HCT116 (cell line): ENCODE measurements around the gene FNDC3B. TPM values are rescaled to one million over a fixed set of nuclear protein-coding genes. Genes with fewer than 3 reads are reported as not detected.

Source experiments
- ATAC-seq: fragments of 200-7000 bp; cut with Tn5 transposase; 2 replicates; pipeline ENCODE4 v1.9.1; 2020; ENCODE audit warnings: mild to moderate bottlenecking, moderate library complexity
- BruUV-seq: library from RNA; stranded (reverse); fragments of 400-500 nt; replicated peaks from 2 replicates; lab custom pipeline; 2021; lab: Mats Ljungman, UMichigan
- CTCF ChIA-PET: fragments of 300-600 bp; sonication (Branson Sonifier 250); formaldehyde crosslinking; loops from one replicate; lab custom pipeline; 2021; ENCODE audit warnings: antibody characterized with exemption; lab: Charles Lee
- POLR2A ChIA-PET: fragments of 300-600, 350-600 bp; sonication (Branson Sonifier 250); formaldehyde crosslinking; loops from one replicate; lab custom pipeline; 2021; ENCODE audit warnings: antibody characterized with exemption; lab: Charles Lee
- RAD21 ChIA-PET, 2 experiments: fragments of 300-600 bp; sonication (Branson Sonifier 250); formaldehyde crosslinking; loops; one replicate each; lab custom pipeline; 2023; ENCODE audit warnings: low total read pairs in 2 of 2; ENCODE audit not compliant: uncharacterized antibody in 2 of 2, unreplicated experiment in 2 of 2, low non-redundant PET in 1 of 2; lab: Charles Lee
- DNase-seq: peaks from one replicate; pipeline ENCODE4 v3.0.0-alpha.2; 2010; ENCODE audit warnings: low read depth, low spot score
- H2AFZ ChIP-seq: fragments of 200-600 bp; shearing (Covaris generic), sonication (generic); 2 replicates; pipeline ENCODE4 v1.6.1; 2017; ENCODE audit warnings: low read depth, mixed run types, mixed read lengths, antibody characterized with exemption, low read length; ENCODE audit not compliant: poor library complexity, severe bottlenecking
- H3K27ac ChIP-seq: 2 replicates; pipeline ENCODE4 v1.5.1; 2012; ENCODE audit warnings: low read depth, low read length
- H3K27me3 ChIP-seq: fragments of 200-600 bp; sonication (generic); 2 replicates; pipeline ENCODE4 v1.6.1; 2016; ENCODE audit warnings: mixed run types, low read length, mixed read lengths; ENCODE audit not compliant: insufficient read depth
- H3K36me3 ChIP-seq, 2 experiments: fragments of 200-500 bp in 1 of 2; fragments of 200-600 bp in 1 of 2; sonication (Bioruptor generic) in 1 of 2; sonication (generic) in 1 of 2; 2 replicates each; pipeline versions ENCODE4 v1.5.1 to v1.6.1; 2014 to 2016; ENCODE audit warnings: low read length in 2 of 2, inconsistent platforms in 1 of 2, mixed read lengths in 1 of 2, mixed run types in 1 of 2; ENCODE audit not compliant: insufficient read depth in 2 of 2, control insufficient read depth in 1 of 2
- H3K4me1 ChIP-seq, 2 experiments: fragments of 200-600 bp in 1 of 2; sonication (generic) in 1 of 2; 2 replicates each; pipeline versions ENCODE4 v1.5.1 to v1.6.1; 2012 to 2017; ENCODE audit warnings: low read length in 2 of 2, inconsistent platforms in 1 of 2, mild to moderate bottlenecking in 1 of 2, mixed read lengths in 1 of 2, mixed run types in 1 of 2, moderate library complexity in 1 of 2; ENCODE audit not compliant: insufficient read depth in 2 of 2, control insufficient read depth in 1 of 2
- H3K4me2 ChIP-seq: fragments of 200-600 bp; sonication (generic); 2 replicates; pipeline ENCODE4 v1.6.1; 2017; ENCODE audit warnings: mixed run types, low read length, mixed read lengths
- H3K4me3 ChIP-seq, 2 experiments: fragments of 200-600 bp in 1 of 2; sonication (generic) in 1 of 2; replicated peaks in 1 of 2; 2 replicates each; pipeline ENCODE4 v1.5.1; 2011 to 2016; ENCODE audit warnings: low read length in 2 of 2, control low read depth in 1 of 2, low read depth in 1 of 2, mild to moderate bottlenecking in 1 of 2, mixed read lengths in 1 of 2, mixed run types in 1 of 2
- H3K79me2 ChIP-seq: fragments of 200-600 bp; sonication (generic); 2 replicates; pipeline ENCODE4 v1.6.1; 2017; ENCODE audit warnings: mild to moderate bottlenecking, mixed run types, low read length, moderate library complexity, mixed read lengths; ENCODE audit not compliant: insufficient read depth
- H3K9ac ChIP-seq: fragments of 200-600 bp; sonication (generic); 2 replicates; pipeline ENCODE4 v1.6.1; 2016; ENCODE audit warnings: low read length, mixed read lengths
- H3K9me2 ChIP-seq: fragments of 200-600 bp; sonication (generic), shearing (Covaris generic); 2 replicates; pipeline ENCODE4 v1.6.1; 2017; ENCODE audit warnings: mixed run types, mild to moderate bottlenecking, moderate library complexity; ENCODE audit not compliant: insufficient read depth
- H3K9me3 ChIP-seq, 2 experiments: fragments of 200-500 bp in 1 of 2; fragments of 200-600 bp in 1 of 2; sonication (Bioruptor generic) in 1 of 2; sonication (generic) in 1 of 2; 2 replicates each; pipeline ENCODE4 v1.6.1; 2014 to 2017; ENCODE audit warnings: low read length in 2 of 2, mixed read lengths in 2 of 2, inconsistent platforms in 1 of 2, low read depth in 1 of 2, mild to moderate bottlenecking in 1 of 2, mixed run types in 1 of 2, moderate library complexity in 1 of 2; ENCODE audit not compliant: control insufficient read depth in 1 of 2, insufficient read depth in 1 of 2
- H4K20me1 ChIP-seq: fragments of 200-600 bp; sonication (generic), shearing (Covaris generic); 2 replicates; pipeline ENCODE4 v1.6.1; 2017; ENCODE audit warnings: mixed run types, mild to moderate bottlenecking, moderate library complexity; ENCODE audit not compliant: insufficient read depth
- CBX3 ChIP-seq: IDR thresholded peaks from 2 replicates; pipeline ENCODE4 v1.6.1; 2012; ENCODE audit warnings: low read depth
- CEBPB ChIP-seq: IDR thresholded peaks from 2 replicates; pipeline ENCODE4 v1.6.1; 2012; ENCODE audit warnings: low read depth
- ELF1 ChIP-seq: IDR thresholded peaks from 2 replicates; pipeline ENCODE4 v1.6.1; 2012; ENCODE audit warnings: low read depth, borderline replicate concordance
- EZH2phosphoT487 ChIP-seq: fragments of 200-600 bp; IDR thresholded peaks from 2 replicates; pipeline ENCODE4 v1.6.1; 2018; ENCODE audit warnings: antibody characterized with exemption, borderline replicate concordance
- FOSL1 ChIP-seq: IDR thresholded peaks from 2 replicates; pipeline ENCODE4 v1.6.1; 2012; ENCODE audit warnings: low read depth
- JUND ChIP-seq: IDR thresholded peaks from 2 replicates; pipeline ENCODE4 v1.6.1; 2012
- POLR2A ChIP-seq: IDR thresholded peaks from 2 replicates; pipeline ENCODE4 v1.7.0; 2011; ENCODE audit warnings: borderline replicate concordance; ENCODE audit not compliant: insufficient read depth, insufficient read length; ENCODE audit errors: extremely low read depth
- POLR2AphosphoS5 ChIP-seq: IDR thresholded peaks from 2 replicates; pipeline ENCODE4 v1.6.1; 2011; ENCODE audit warnings: mild to moderate bottlenecking, low read depth, low read length, moderate library complexity
- SIN3A ChIP-seq: IDR thresholded peaks from 2 replicates; pipeline ENCODE4 v1.6.1; 2012; ENCODE audit warnings: low read depth
- SP1 ChIP-seq: IDR thresholded peaks from 2 replicates; pipeline ENCODE4 v1.6.1; 2012; ENCODE audit warnings: low read depth
- SRF ChIP-seq: IDR thresholded peaks from 2 replicates; pipeline ENCODE4 v1.6.1; 2012; ENCODE audit warnings: low read depth
- YY1 ChIP-seq: IDR thresholded peaks from 2 replicates; pipeline ENCODE4 v1.6.1; 2011; ENCODE audit warnings: low read length, low read depth, moderate library complexity, mild to moderate bottlenecking; ENCODE audit not compliant: insufficient replicate concordance; ENCODE audit errors: extremely low read depth
- intact Hi-C: fragments of 100-400 bp; cut with micrococcal nuclease; formaldehyde crosslinking; loops from 2 replicates; pipeline ENCODE4 v1.10.0; 2022
- total RNA-seq: library from RNA; stranded (reverse); gene quantifications from one replicate; pipeline ENCODE4 v1.2.1, GENCODE V29; 2021; ENCODE audit not compliant: unreplicated experiment
- TF ChIP-seq, protein P1 (sequence below): IDR thresholded peaks from 2 replicates; pipeline ENCODE4 v1.6.1; 2012; ENCODE audit warnings: low read depth

FNDC3B gene
- total RNA-seq, 1 experiment from 2014 or later, result 45.7 TPM

DNA sequence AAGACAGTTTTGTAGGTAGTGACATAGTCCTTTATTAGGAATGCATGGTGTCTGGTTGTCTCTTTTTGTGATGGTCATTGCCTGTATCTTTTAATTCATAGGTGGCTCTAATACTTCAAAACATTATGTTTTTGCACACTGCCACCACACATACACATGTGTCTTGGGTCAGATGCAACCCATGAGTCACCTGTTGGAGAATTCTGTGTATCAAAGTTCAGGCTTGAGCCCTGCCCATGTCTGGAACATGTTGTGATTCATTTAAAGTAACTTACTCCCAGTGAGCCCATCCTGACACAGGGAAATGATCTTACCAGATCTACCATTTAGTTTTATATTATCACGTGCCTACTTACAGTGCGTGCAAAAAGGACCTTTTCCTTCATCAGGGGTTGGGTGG, 266.2 kb downstream of the FNDC3B start:
- ATAC-seq, result peak; percentile 67
- Histone ChIP-seq H4K20me1 (no peaks in the 10 kb centered on the region), H3K27me3 (no peaks in the 10 kb centered on the region), H3K36me3 (no peaks in the 10 kb centered on the region; a peak in 1 of 4 replicates), H3K79me2 (no peaks in the 10 kb centered on the region), H3K4me2 (peak overlapping the region; percentile 31), H3K4me1 (peaks cover 0 to 26% of the 10 kb centered on the region in 2 experiments; a peak in 2 of 4 replicates), H3K9me2 (no peaks in the 10 kb centered on the region), H3K9me3 (no peaks in the 10 kb centered on the region), H3K9ac (no peak overlapping the region), H3K4me3 (no peak overlapping the region), H3K27ac (no peak overlapping the region), H2AFZ (no peak overlapping the region)
- DNase-seq, result no peak
- CTCF ChIA-PET, result no interaction called here
- intact Hi-C loops, result no loop called here
- BruUV-seq, result no TSS peak
- TF ChIP-seq POLR2A (no peak), ELF1 (no peak), FOSL1 (peak; percentile 37; the same call in 1 of the 2 replicates)
- TF ChIP-seq, protein P1, sequence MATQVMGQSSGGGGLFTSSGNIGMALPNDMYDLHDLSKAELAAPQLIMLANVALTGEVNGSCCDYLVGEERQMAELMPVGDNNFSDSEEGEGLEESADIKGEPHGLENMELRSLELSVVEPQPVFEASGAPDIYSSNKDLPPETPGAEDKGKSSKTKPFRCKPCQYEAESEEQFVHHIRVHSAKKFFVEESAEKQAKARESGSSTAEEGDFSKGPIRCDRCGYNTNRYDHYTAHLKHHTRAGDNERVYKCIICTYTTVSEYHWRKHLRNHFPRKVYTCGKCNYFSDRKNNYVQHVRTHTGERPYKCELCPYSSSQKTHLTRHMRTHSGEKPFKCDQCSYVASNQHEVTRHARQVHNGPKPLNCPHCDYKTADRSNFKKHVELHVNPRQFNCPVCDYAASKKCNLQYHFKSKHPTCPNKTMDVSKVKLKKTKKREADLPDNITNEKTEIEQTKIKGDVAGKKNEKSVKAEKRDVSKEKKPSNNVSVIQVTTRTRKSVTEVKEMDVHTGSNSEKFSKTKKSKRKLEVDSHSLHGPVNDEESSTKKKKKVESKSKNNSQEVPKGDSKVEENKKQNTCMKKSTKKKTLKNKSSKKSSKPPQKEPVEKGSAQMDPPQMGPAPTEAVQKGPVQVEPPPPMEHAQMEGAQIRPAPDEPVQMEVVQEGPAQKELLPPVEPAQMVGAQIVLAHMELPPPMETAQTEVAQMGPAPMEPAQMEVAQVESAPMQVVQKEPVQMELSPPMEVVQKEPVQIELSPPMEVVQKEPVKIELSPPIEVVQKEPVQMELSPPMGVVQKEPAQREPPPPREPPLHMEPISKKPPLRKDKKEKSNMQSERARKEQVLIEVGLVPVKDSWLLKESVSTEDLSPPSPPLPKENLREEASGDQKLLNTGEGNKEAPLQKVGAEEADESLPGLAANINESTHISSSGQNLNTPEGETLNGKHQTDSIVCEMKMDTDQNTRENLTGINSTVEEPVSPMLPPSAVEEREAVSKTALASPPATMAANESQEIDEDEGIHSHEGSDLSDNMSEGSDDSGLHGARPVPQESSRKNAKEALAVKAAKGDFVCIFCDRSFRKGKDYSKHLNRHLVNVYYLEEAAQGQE, result no peak
- POLR2A ChIA-PET, result no interaction called here
- RAD21 ChIA-PET, result no interaction called here

DNA sequence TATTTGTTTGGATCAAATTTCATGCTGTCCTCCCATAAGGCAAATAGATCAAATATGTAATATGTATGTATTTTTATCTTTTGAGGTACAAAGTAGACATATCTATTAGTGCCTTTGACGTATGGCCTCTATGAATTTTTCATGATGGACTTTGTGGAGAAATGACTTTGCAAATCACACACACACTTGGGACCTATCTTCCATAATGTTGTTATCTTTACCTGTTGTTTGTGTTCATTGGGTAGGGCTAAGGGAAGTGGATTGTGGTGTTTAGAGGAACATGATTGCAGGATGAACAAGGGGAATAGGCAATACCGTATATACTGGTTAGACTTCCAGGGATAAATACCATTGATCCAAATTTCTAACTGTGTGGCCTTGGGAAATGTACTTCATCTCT, 266.6 kb downstream of the FNDC3B start:
- ATAC-seq (no peak), DNase-seq (no peak)
- Histone ChIP-seq H3K79me2 (no peaks in the 10 kb centered on the region), H4K20me1 (no peaks in the 10 kb centered on the region), H3K4me3 (no peak overlapping the region), H3K4me2 (peak overlapping the region; percentile 31), H3K9me2 (no peaks in the 10 kb centered on the region), H3K36me3 (peaks cover 2 to 4% of the 10 kb centered on the region in 2 experiments; a peak in 2 of 4 replicates), H3K9me3 (no peaks in the 10 kb centered on the region), H3K4me1 (peaks cover 0 to 26% of the 10 kb centered on the region in 2 experiments; a peak in 2 of 4 replicates), H2AFZ (no peak overlapping the region), H3K9ac (no peak overlapping the region), H3K27me3 (no peaks in the 10 kb centered on the region), H3K27ac (no peak overlapping the region)
- intact Hi-C loops, result no loop called here
- TF ChIP-seq SRF (no peak), EZH2phosphoT487 (no peak), CBX3 (no peak), JUND (no peak), FOSL1 (no peak), SIN3A (no peak), POLR2AphosphoS5 (no peak), SP1 (no peak), YY1 (no peak), CEBPB (no peak)
- RAD21 ChIA-PET, result no interaction called here
- POLR2A ChIA-PET, result no interaction called here
- CTCF ChIA-PET, result no interaction called here
- BruUV-seq, result no TSS peak
